Right hindlimb (tissue), 1 donor: ENCODE data around the gene FUCA2.
A peak's percentile ranks its signal among the peaks of the same experiment; 100 is the strongest.
"Not testable (repeated sequence)": the region's sequence is repeated elsewhere in the genome, so short reads cannot be mapped to it uniquely, and the experiment has no call there.

Experiments
- DNase-seq: peaks from one replicate; pipeline ENCODE4 v3.0.0-alpha.2; 2018

FUCA2 gene

GRCh38 chr6:143535189-143535614 lies 23.7 kb upstream of the FUCA2 start:
- DNase-seq = no peak

- no peak for DNase-seq
Observed at GRCh38 chr6:143531720-143532499, 20.4 kb upstream of the FUCA2 start.

- no peak for DNase-seq
Observed at GRCh38 chr6:143529095-143529494, 17.6 kb upstream of the FUCA2 start.

GRCh38 chr6:143528164-143528811 lies 16.8 kb upstream of the FUCA2 start:
- DNase-seq = no peak

- no peak for DNase-seq
Observed at GRCh38 chr6:143527677-143528076, 16.2 kb upstream of the FUCA2 start.

GRCh38 chr6:143525356-143525755 lies 13.8 kb upstream of the FUCA2 start:
- DNase-seq = no peak

GRCh38 chr6:143522039-143522600 lies 10.6 kb upstream of the FUCA2 start:
- DNase-seq = no peak

GRCh38 chr6:143517447-143517773 lies 5.9 kb upstream of the FUCA2 start:
- DNase-seq = no peak

- DNase-seq = no peak
Observed at GRCh38 chr6:143516690-143517446, 5.3 kb upstream of the FUCA2 start.

GRCh38 chr6:143515766-143516355 lies 4.3 kb upstream of the FUCA2 start:
- no peak for DNase-seq

- DNase-seq = peak; percentile 73
Observed at GRCh38 chr6:143515061-143515760, 3.7 kb upstream of the FUCA2 start.

- DNase-seq = no peak
Observed at GRCh38 chr6:143513410-143513809, 1.9 kb upstream of the FUCA2 start.

- DNase-seq = not testable (repeated sequence)
Observed at GRCh38 chr6:143510326-143510725, 1.2 kb downstream of the FUCA2 start.

GRCh38 chr6:143507358-143508145 lies 4.0 kb downstream of the FUCA2 start:
- no peak for DNase-seq

GRCh38 chr6:143506620-143507019 lies 4.9 kb downstream of the FUCA2 start:
- DNase-seq = no peak

- DNase-seq = no peak
Observed at GRCh38 chr6:143506199-143506598, 5.3 kb downstream of the FUCA2 start.

GRCh38 chr6:143505537-143505936 lies 6.0 kb downstream of the FUCA2 start:
- no peak for DNase-seq

GRCh38 chr6:143505111-143505510 lies 6.4 kb downstream of the FUCA2 start:
- no peak for DNase-seq

- no peak for DNase-seq
Observed at GRCh38 chr6:143504369-143504768, 7.2 kb downstream of the FUCA2 start.

GRCh38 chr6:143501851-143502250 lies 9.7 kb downstream of the FUCA2 start:
- no peak for DNase-seq

- no peak for DNase-seq
Observed at GRCh38 chr6:143498428-143498827, 13.1 kb downstream of the FUCA2 start.

GRCh38 chr6:143496974-143497373 lies 14.5 kb downstream of the FUCA2 start:
- no peak for DNase-seq
